GM23338 (cell line): ENCODE measurements around the gene CDHR2. TPM values are rescaled to one million over a fixed set of nuclear protein-coding genes. Genes with fewer than 3 reads are reported as not detected.

Source experiments
- ATAC-seq: fragments of 200-7000 bp; cut with Tn5 transposase; 3 replicates; pipeline ENCODE4 v1.9.1; 2020
- DNase-seq: peaks from one replicate; pipeline ENCODE4 v3.0.0-alpha.2; 2015; ENCODE audit warnings: low spot score
- H2AFZ ChIP-seq: fragments of 200-600 bp; sonication (generic); 2 replicates; pipeline ENCODE4 v1.8.0; 2016; ENCODE audit warnings: antibody characterized with exemption, mild to moderate bottlenecking, moderate library complexity
- H3F3A ChIP-seq: fragments of 200-600 bp; sonication (generic); replicated peaks from 2 replicates; pipeline ENCODE4 v1.8.0; 2017; ENCODE audit warnings: antibody characterized with exemption, mixed run types, low read depth
- H3K27ac ChIP-seq: fragments of 200-600 bp; sonication (generic); 2 replicates; pipeline ENCODE4 v1.6.1; 2016; ENCODE audit warnings: low read depth
- H3K27me3 ChIP-seq: fragments of 200-600 bp; sonication (generic); 2 replicates; pipeline ENCODE4 v1.8.0; 2016; ENCODE audit warnings: mild to moderate bottlenecking, mixed run types, moderate library complexity; ENCODE audit not compliant: insufficient read depth
- H3K36me3 ChIP-seq: fragments of 200-600 bp; sonication (generic); 2 replicates; pipeline ENCODE4 v1.8.0; 2016; ENCODE audit warnings: mild to moderate bottlenecking; ENCODE audit not compliant: insufficient read depth
- H3K4me1 ChIP-seq: fragments of 200-600 bp; sonication (generic); 2 replicates; pipeline ENCODE4 v1.8.0; 2016; ENCODE audit warnings: mild to moderate bottlenecking, moderate library complexity; ENCODE audit not compliant: insufficient read depth
- H3K4me2 ChIP-seq: fragments of 200-600 bp; sonication (generic); 2 replicates; pipeline ENCODE4 v1.7.1; 2017; ENCODE audit warnings: mixed run types
- H3K4me3 ChIP-seq: fragments of 200-600 bp; sonication (generic); 2 replicates; pipeline ENCODE4 v1.6.1; 2016; ENCODE audit warnings: mixed run types
- H3K79me2 ChIP-seq: fragments of 200-600 bp; sonication (generic); replicated peaks from 2 replicates; pipeline ENCODE4 v1.8.0; 2017; ENCODE audit warnings: mild to moderate bottlenecking; ENCODE audit not compliant: insufficient read depth
- H3K9me2 ChIP-seq: fragments of 200-600 bp; sonication (generic); 2 replicates; pipeline ENCODE4 v1.8.0; 2017; ENCODE audit not compliant: insufficient read depth
- H4K20me1 ChIP-seq: fragments of 200-600 bp; sonication (generic); replicated peaks from 2 replicates; pipeline ENCODE4 v1.8.0; 2017; ENCODE audit warnings: mild to moderate bottlenecking; ENCODE audit not compliant: insufficient read depth
- H3K27ac Mint-ChIP-seq: 2 replicates; pipeline ENCODE4 v1.8.0; 2020; ENCODE audit warnings: inconsistent platforms, mild to moderate bottlenecking, moderate library complexity, mixed read lengths
- H3K27me3 Mint-ChIP-seq: 3 replicates; pipeline ENCODE4 v1.8.0; 2022; ENCODE audit warnings: low read depth, mild to moderate bottlenecking, moderate library complexity, mixed read lengths, inconsistent platforms; ENCODE audit not compliant: insufficient read depth, poor library complexity
- H3K36me3 Mint-ChIP-seq: 3 replicates; pipeline ENCODE4 v1.8.0; 2021; ENCODE audit warnings: low read depth, mild to moderate bottlenecking, inconsistent platforms, moderate library complexity, mixed read lengths
- H3K4me1 Mint-ChIP-seq: 3 replicates; pipeline ENCODE4 v1.8.0; 2020; ENCODE audit warnings: mild to moderate bottlenecking, inconsistent platforms, mixed read lengths
- H3K4me3 Mint-ChIP-seq: 3 replicates; pipeline ENCODE4 v1.8.0; 2021; ENCODE audit warnings: moderate library complexity, mild to moderate bottlenecking, inconsistent platforms, mixed read lengths
- H3K9me3 Mint-ChIP-seq: 3 replicates; pipeline ENCODE4 v1.8.0; 2020; ENCODE audit warnings: moderate library complexity, mild to moderate bottlenecking, inconsistent platforms, mixed read lengths
- CTCF ChIP-seq, 2 experiments: fragments of 200-600 bp in 1 of 2; sonication (generic) in 1 of 2; conservative IDR thresholded peaks; 2 replicates each; pipeline versions ENCODE4 v1.5.1 to v1.6.1; 2016 to 2017; ENCODE audit warnings: antibody characterized with exemption in 2 of 2, low read depth in 2 of 2, mild to moderate bottlenecking in 2 of 2, moderate library complexity in 1 of 2
- ETS1 ChIP-seq: IDR thresholded peaks from 2 replicates; pipeline ENCODE4 v1.6.1; 2016; ENCODE audit warnings: antibody characterized with exemption
- EZH2 ChIP-seq: fragments of 200-600 bp; sonication (generic); IDR thresholded peaks from one replicate; pipeline ENCODE4 v1.8.0; 2017; ENCODE audit warnings: antibody characterized with exemption, mild to moderate bottlenecking, low read depth; ENCODE audit not compliant: unreplicated experiment
- JUNB ChIP-seq: IDR thresholded peaks from one replicate; pipeline ENCODE4 v1.6.1; 2016; ENCODE audit warnings: antibody characterized with exemption; ENCODE audit not compliant: unreplicated experiment
- NANOG ChIP-seq: IDR thresholded peaks from 2 replicates; pipeline ENCODE4 v1.6.1; 2016; ENCODE audit warnings: antibody characterized with exemption, borderline replicate concordance
- POLR2AphosphoS5 ChIP-seq: IDR thresholded peaks from 2 replicates; pipeline ENCODE4 v1.6.1; 2016; ENCODE audit warnings: antibody characterized with exemption, low read depth
- STAT1 ChIP-seq: IDR thresholded peaks from one replicate; pipeline ENCODE4 v1.6.1; 2016; ENCODE audit warnings: antibody characterized with exemption; ENCODE audit not compliant: unreplicated experiment
- ZNF114 ChIP-seq: fragments of 250-450 bp; sonication (Bioruptor Pico); IDR thresholded peaks from 2 replicates; pipeline ENCODE4 v1.5.0; 2020; ENCODE audit warnings: mild to moderate bottlenecking, moderate library complexity
- ZNF331 ChIP-seq: fragments of 250-450 bp; sonication (Bioruptor Pico); IDR thresholded peaks from 2 replicates; pipeline ENCODE4 v1.5.0; 2020; ENCODE audit warnings: low read depth, mild to moderate bottlenecking, moderate library complexity
- polyA plus RNA-seq: library from polyadenylated mRNA; unstranded; fragments of >200 nt; fragmentation: Nextera tagmentation; extraction: Ambion mirVana; gene quantifications from 2 replicates; pipeline ENCODE4 v1.2.1, GENCODE V29; 2016
- total RNA-seq: library from RNA; depleted of rRNA; stranded (reverse); fragments of >200 nt; shearing (Covaris generic); gene quantifications from 2 replicates; pipeline ENCODE4 v1.2.3, GENCODE V29; 2014
- TF ChIP-seq, protein P1 (sequence below): fragments of 250-450 bp; sonication (Bioruptor Pico); IDR thresholded peaks from 2 replicates; pipeline ENCODE4 v1.5.0; 2020; ENCODE audit warnings: mild to moderate bottlenecking, moderate library complexity

The CDHR2 gene
- total and polyA plus RNA-seq, 2 experiments from 2014 or later = not detected

- DNase-seq = peak; percentile 60
- no peak overlapping the region; the same call in 2 of the 3 replicates for H3K4me3 Mint-ChIP-seq
- no peaks in the 10 kb centered on the region for H3K36me3 Mint-ChIP-seq
- Histone ChIP-seq H3K4me1 (peaks cover 7% of the 10 kb centered on the region; the same call in 1 of the 2 replicates), H3K27me3 (peaks cover 10% of the 10 kb centered on the region), H4K20me1 (0 out of 2 replicates have a peak, but pooled peaks cover 10% of the 10 kb centered on the region), H3K36me3 (no peaks in the 10 kb centered on the region), H3K4me3 (no peak overlapping the region), H3K9me2 (no peaks in the 10 kb centered on the region), H2AFZ (no peak overlapping the region), H3F3A (0 out of 2 replicates have a peak, but pooled peaks cover 11% of the 10 kb centered on the region), H3K27ac (no peak overlapping the region), H3K4me2 (0 out of 2 replicates have a peak overlapping the region, but pooled peaks have one; percentile 33), H3K79me2 (no peaks in the 10 kb centered on the region)
- peak; percentile 4; the same call in 1 of the 3 replicates for ATAC-seq
- no peak overlapping the region for H3K27ac Mint-ChIP-seq
- H3K4me1 Mint-ChIP-seq = peaks cover 25% of the 10 kb centered on the region
- peaks cover 27% of the 10 kb centered on the region for H3K27me3 Mint-ChIP-seq
- TF ChIP-seq ETS1 (no peak), ZNF331 (CRISPR knock-in tag) (no peak), CTCF (conservative IDR thresholded peaks at IDR 0.05; ENCODE audit: low read depth in 2 of 2) (no peak)
- H3K9me3 Mint-ChIP-seq = no peaks in the 10 kb centered on the region
These were observed 63.7 kb downstream of the CDHR2 start for GRCh38 chr5:176612855-176613254.

DNA sequence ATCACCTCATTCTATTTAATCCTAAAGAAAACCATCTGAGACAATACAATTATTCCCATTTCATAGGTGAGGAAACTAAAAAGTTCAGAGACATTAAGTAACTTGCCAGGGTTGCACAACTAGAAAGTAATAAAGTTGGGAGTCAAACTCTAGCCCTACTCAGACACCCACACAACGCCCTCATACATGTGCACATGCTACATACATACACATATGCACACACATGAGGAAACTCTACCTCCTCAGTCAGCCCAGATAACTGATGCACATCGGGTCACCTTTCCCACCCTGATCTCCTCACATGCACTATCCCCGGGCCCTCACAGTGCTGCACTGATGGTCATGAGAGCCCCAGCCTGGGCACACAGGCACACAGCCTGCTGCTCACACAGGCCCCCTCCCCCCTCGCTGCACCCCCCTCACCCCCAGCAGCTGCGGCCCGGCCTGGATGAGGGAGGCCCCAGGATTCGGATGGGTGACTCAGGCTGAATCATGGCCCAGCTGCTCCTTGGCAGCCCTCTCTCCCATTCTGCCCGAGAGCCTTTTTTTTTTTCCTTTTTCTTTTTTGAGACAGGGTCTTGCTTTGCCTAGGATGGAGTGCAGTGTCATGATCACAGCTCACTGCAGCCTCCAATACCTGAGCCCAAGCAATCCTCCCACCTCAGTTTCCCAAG lies 65.8 kb downstream of the CDHR2 start:
- H2AFZ ChIP-seq = no peak overlapping the region
- Mint-ChIP-seq H3K9me3 (no peaks in the 10 kb centered on the region), H3K4me3 (no peak overlapping the region), H3K27ac (no peak overlapping the region), H3K36me3 (no peaks in the 10 kb centered on the region), H3K27me3 (peaks cover 37% of the 10 kb centered on the region), H3K4me1 (peaks cover 18% of the 10 kb centered on the region)
- DNase-seq (no peak), ATAC-seq (no peak)
- H3K79me2 ChIP-seq = no peaks in the 10 kb centered on the region
- no peaks in the 10 kb centered on the region for H3K9me2 ChIP-seq
- H3F3A ChIP-seq = 0 out of 2 replicates have a peak, but pooled peaks cover 4% of the 10 kb centered on the region
- no peaks in the 10 kb centered on the region for H3K36me3 ChIP-seq
- H3K4me2 ChIP-seq = no peak overlapping the region
- peaks cover 3% of the 10 kb centered on the region; the same call in 1 of the 2 replicates for H3K4me1 ChIP-seq
- H3K27ac ChIP-seq = no peak overlapping the region
- no peaks in the 10 kb centered on the region for H4K20me1 ChIP-seq
- peaks cover 28% of the 10 kb centered on the region for H3K27me3 ChIP-seq
- H3K4me3 ChIP-seq = no peak overlapping the region
- no peak for TF ChIP-seq NANOG
- no peak for TF ChIP-seq JUNB
- no peak for TF ChIP-seq ZNF114
- no peak for TF ChIP-seq EZH2
- no peak for TF ChIP-seq ZNF331 (CRISPR knock-in tag)
- TF ChIP-seq, protein P1, sequence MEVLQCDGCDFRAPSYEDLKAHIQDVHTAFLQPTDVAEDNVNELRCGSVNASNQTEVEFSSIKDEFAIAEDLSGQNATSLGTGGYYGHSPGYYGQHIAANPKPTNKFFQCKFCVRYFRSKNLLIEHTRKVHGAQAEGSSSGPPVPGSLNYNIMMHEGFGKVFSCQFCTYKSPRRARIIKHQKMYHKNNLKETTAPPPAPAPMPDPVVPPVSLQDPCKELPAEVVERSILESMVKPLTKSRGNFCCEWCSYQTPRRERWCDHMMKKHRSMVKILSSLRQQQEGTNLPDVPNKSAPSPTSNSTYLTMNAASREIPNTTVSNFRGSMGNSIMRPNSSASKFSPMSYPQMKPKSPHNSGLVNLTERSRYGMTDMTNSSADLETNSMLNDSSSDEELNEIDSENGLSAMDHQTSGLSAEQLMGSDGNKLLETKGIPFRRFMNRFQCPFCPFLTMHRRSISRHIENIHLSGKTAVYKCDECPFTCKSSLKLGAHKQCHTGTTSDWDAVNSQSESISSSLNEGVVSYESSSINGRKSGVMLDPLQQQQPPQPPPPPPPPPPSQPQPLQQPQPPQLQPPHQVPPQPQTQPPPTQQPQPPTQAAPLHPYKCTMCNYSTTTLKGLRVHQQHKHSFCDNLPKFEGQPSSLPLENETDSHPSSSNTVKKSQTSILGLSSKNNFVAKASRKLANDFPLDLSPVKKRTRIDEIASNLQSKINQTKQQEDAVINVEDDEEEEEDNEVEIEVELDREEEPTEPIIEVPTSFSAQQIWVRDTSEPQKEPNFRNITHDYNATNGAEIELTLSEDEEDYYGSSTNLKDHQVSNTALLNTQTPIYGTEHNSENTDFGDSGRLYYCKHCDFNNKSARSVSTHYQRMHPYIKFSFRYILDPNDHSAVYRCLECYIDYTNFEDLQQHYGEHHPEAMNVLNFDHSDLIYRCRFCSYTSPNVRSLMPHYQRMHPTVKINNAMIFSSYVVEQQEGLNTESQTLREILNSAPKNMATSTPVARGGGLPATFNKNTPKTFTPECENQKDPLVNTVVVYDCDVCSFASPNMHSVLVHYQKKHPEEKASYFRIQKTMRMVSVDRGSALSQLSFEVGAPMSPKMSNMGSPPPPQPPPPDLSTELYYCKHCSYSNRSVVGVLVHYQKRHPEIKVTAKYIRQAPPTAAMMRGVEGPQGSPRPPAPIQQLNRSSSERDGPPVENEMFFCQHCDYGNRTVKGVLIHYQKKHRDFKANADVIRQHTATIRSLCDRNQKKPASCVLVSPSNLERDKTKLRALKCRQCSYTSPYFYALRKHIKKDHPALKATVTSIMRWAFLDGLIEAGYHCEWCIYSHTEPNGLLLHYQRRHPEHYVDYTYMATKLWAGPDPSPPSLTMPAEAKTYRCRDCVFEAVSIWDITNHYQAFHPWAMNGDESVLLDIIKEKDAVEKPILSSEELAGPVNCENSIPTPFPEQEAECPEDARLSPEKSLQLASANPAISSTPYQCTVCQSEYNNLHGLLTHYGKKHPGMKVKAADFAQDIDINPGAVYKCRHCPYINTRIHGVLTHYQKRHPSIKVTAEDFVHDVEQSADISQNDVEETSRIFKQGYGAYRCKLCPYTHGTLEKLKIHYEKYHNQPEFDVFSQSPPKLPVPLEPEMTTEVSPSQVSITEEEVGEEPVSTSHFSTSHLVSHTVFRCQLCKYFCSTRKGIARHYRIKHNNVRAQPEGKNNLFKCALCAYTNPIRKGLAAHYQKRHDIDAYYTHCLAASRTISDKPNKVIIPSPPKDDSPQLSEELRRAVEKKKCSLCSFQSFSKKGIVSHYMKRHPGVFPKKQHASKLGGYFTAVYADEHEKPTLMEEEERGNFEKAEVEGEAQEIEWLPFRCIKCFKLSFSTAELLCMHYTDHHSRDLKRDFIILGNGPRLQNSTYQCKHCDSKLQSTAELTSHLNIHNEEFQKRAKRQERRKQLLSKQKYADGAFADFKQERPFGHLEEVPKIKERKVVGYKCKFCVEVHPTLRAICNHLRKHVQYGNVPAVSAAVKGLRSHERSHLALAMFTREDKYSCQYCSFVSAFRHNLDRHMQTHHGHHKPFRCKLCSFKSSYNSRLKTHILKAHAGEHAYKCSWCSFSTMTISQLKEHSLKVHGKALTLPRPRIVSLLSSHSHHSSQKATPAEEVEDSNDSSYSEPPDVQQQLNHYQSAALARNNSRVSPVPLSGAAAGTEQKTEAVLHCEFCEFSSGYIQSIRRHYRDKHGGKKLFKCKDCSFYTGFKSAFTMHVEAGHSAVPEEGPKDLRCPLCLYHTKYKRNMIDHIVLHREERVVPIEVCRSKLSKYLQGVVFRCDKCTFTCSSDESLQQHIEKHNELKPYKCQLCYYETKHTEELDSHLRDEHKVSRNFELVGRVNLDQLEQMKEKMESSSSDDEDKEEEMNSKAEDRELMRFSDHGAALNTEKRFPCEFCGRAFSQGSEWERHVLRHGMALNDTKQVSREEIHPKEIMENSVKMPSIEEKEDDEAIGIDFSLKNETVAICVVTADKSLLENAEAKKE = no peak
- TF ChIP-seq STAT1 = no peak
- no peak for TF ChIP-seq POLR2AphosphoS5
